ENCODE results near the gene PTPRT. TPM values are rescaled to one million over a fixed set of nuclear protein-coding genes. Genes with fewer than 3 reads are reported as not detected.
"Not testable (repeated sequence)": the region's sequence is repeated elsewhere in the genome, so short reads cannot be mapped to it uniquely, and the experiment has no call there.

The PTPRT gene
- polyA plus RNA-seq, 4 donors = 0.43 to 1.1 (median 0.60) TPM

DNA sequence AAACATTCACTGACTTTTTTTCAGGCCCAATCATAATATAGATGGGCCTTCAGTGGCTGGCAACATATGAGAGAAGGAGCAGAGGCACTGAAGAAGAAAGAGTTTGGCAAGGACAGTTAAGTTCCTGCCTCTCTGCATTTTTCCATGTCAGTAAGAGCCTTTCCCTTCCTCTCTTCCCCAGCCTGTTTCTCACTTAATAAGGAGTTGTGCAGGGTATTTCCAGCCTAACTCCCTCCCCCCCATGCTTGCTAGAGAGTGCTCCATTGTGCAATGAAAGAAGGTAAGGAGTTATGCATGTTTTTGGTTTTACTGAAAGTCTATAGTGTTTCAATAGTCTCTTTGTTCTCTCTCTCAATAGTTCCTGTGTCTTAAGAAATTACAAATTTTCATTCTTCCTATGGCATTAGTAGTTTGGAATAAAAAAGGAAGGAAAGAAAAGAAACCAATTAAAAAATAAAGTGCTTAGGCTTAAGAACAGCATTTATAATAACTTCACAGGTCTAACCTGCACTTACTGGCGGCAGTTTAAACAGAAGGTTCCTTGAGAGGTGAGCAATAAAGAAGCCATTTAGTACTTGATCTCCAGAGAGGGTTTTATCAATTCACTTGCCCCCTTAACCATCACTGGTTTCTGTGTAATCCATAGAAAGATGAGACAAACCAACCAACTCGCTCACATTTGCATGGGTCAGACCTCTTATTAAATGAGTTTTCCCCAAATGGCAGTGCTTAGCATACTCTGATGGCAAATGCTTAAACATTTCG, 251.1 kb downstream of the PTPRT start:
- no peak for DNase-seq (ENCODE audit: low read depth in 4 of 4, low spot score in 2 of 4)

DNA sequence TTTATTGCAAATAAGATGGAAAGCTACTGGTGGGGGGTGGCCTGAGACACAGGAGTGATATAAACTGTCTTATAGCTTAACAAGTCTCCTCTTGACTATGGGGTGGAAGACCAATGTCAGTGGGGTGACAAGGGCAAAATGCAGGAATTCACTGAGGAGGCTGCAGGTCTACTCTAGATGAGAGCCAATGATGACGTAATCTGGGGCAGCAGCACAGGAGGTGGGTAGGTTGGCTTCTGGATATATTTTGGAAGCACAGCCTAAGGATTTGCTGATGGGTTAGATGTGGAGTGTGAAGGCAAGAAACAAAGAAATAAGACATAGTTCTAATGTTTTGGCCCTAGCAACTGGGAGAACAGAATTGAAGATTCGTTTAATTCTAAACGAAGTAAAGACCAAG, 253.2 kb downstream of the PTPRT start:
- DNase-seq (ENCODE audit: low read depth in 4 of 4, low spot score in 2 of 4) = no peak

DNA sequence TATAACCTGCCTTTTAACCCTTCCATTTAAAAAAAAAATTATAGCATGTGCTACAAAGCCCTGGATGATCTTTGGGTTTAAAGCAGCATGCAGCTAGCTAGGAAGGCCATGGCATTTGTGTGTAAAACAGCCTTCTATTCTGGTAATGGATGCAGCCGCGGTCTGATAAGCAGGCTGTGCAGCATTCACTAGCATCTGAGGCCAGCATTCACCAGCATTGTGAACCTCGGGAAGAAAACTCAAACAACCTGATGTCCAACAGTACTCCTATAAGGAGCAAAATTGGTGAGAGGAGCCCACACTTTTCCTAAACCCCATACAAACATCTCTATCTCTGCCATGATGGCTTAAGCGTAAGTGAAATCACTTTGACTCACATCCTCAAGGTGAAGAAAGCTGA, 265.5 kb downstream of the PTPRT start:
- DNase-seq (ENCODE audit: low read depth in 4 of 4, low spot score in 2 of 4) = no peak

DNA sequence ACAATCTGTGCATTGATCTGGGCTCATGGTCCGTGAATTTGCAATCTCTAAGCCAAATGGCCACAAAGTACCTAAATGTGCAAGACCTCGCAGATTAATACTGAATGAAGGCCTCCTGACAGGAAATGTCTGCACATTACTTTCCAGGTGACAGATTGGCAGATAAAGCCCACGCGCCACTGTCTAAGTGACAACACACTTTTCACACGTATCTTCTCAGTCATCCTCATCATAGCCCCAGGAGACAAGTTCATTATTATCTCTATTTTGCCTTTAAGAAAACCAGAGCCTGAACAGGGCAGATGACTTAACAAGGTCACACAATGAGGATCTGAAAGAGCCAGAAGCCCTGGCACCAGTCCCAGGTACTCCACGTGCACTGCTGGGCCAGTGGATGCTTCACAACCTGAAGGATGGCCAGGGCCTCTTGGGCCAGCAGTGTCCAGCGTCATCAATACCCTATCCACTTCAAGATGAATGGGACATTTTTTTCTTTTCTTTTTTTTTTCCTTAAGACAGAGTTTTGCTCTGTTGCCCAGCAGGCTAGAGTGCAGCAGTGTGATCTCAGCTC, 266.3 kb downstream of the PTPRT start:
- no peak for DNase-seq (ENCODE audit: low read depth in 4 of 4, low spot score in 2 of 4)

DNA sequence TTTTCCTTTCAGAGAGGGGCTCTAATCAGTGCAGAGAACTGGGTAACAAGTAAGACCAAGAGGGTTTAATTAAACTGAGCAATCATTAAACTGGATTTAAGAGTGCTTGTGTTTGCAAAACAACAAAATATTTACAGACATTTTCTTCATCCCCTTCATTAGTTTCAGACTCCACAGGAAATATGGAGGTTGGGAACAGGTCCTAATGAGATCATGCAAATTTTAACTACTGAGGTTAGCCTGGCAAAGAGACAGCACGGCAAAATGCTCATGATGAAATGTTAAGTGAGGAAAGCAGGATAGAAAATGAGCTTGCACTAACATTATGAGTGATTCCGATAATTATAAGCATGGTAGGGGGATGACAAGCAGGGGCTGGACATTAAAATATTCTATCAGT, 268.9 kb downstream of the PTPRT start:
- no peak for DNase-seq (ENCODE audit: low read depth in 4 of 4, low spot score in 2 of 4)

DNA sequence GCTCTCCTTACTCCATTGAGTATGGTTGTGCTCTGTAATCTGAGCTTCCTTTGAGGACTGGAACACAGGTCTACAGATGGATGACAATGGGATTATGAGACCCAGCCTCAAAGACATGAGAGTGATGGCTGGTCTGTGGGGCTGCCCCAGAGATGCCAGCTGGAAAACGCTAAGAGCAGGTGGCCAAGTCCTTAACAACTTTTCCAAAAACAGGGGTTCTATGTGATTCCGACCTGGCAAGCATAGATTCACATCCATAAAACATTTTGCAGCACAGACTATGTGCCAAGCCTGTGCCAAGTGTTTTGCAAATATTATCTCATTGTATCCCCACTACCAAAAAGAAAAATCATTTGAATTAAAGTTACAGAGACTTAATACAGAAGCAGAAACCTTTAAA, 270.4 kb downstream of the PTPRT start:
- no peak for DNase-seq (ENCODE audit: low read depth in 4 of 4, low spot score in 2 of 4)

DNA sequence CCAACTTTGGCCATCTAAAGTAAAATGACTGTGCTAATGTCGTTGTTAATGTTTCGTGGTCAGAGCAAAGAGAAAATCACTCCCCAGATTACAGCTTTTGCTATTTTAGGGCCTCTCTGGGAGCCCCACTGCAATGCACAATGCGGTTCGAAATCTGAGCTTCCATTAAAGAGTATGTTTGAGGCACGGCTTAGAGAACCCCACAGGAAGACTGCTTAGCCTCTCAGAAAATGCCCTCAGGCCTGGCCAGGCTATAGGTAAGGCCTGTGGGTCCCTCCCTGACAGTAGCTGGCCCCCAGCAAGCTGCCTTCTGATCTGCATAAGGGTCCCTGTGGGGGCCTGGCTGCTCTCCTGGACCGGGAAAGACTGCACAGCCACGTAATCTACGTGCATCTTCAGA, 274.6 kb downstream of the PTPRT start:
- no peak for DNase-seq (ENCODE audit: low read depth in 4 of 4, low spot score in 2 of 4)

DNA sequence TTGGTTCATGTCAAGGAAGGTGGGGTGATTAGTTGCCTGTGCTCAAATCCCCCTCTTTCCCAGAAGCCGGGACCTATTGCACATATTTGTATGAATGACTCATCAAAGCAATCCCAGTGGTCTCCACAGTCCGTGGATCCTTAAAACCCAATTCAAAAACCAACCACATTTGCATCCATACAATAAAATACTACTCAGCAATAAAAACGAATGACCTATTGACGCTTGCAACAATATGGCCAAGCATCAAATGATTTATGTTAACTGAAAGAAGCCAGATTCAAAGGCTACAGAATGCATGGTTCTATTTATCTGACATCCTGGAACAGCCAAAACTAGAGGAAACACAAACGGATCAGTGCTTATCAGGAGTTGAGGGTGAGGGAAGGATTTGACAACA, 275.4 kb downstream of the PTPRT start:
- no peak for DNase-seq (ENCODE audit: low read depth in 4 of 4, low spot score in 2 of 4)

DNA sequence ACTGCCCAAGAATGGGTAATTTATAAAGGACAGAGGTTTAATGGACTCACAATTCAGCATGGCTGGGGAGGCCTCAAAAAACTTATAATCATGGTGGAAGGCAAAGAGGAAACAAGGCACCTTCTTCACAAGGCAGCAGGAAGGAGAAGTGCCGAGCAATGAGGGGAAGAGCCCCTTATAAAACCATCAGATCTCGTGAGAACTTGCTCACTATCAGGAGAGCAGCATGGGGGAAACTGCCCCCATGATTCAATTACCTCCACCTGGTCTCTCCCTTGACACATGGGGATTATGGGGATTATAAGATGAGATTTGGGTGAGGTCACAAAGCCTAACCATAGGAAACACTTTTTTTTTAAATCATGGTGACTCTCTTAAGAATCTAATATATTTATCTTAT, 278.9 kb downstream of the PTPRT start:
- DNase-seq (ENCODE audit: low read depth in 4 of 4, low spot score in 2 of 4) = not testable (repeated sequence)

DNA sequence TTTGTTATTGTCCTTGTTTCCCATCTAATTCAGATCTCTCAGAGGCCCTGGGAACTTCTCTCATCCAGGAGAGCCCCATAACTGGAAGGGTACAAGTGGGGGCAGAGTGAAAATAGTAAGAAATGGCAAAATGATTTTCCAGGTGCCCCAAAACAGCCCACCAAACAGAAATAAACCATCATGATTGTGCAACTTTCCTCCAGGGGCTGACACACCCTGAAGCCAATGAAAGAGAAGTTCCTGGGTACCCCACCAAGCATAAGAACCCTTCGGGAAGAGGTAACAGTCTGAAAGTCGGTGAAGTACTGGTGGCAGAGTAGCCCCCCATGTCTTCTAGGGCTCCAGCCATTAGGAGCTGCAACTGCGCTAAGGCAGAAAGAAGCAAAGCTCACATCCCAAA, 282.0 kb downstream of the PTPRT start:
- no peak for DNase-seq (ENCODE audit: low read depth in 4 of 4, low spot score in 2 of 4)

DNA sequence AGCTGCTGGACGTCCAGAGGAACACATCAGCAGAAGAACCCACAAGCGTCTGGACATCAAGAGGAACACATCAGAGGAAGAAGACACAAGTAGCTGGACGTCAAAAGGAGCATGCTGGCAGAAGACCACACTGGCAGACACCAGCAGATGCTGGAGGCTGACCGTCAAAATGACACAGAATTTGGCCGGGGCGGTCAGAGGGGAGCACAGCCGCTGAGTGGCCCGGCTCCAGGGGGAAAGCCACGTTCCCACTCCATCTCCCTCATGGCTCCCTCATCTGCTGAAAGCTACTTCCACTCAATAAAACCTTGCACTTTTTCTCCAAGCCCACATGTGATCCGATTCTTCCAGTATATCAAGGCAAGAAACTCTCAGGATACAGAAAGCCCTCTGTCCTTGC, 283.6 kb downstream of the PTPRT start:
- no peak for DNase-seq (ENCODE audit: low read depth in 4 of 4, low spot score in 2 of 4)

DNA sequence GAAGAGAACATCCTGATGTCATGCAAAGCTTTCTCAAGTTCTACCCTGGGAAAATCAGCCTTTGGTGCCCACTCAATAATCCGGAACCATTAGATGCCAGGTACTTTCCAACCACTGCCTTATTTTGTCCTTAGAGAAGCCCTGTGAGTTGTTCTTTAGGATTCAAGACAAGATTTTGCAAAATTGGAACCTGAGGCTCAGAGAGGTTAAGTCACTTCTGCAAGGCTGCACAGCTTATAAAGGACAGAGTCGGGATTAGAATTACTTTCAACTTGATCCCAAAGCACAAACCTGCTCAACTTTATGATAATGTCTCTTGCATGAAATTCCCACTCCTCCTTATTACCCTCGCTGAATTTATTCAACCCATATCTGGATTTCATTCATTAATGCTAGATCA, 287.2 kb downstream of the PTPRT start:
- no peak for DNase-seq (ENCODE audit: low read depth in 4 of 4, low spot score in 2 of 4)

DNA sequence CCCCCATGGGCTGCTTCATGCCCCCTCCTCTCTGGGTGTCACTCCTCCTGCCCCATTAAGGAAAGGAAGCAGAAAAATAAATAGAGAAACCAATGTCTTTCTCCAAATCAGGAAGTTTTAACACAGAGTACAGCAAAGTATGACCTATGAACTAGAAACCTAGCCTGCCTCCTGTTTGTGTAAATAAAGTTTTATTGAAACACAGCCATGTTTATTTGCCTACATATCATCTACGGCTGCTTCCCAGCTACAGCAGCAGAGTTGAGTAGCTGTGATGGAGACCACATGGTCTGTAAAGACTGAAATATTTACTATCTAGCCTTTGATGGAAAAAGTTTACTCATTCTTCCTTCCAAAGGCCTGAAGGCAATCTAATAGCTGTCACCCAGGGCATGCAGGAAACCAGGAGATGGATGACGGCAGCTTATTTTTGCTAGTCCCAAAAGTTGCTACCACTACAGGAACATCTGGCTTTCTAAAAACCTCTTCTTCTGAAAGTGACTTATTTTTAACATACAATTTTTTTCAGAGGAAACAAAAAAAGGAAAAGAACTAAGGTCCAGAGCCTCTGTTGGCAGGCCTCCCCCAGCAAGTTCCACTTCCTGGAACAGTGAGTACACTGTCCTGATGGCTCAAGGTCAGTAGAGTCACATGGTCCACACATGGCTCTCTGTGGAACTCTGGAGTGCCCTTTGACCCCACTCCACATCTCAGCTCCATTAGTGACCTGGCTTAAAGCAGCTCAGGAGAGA, 287.8 kb downstream of the PTPRT start:
- no peak for DNase-seq (ENCODE audit: low read depth in 4 of 4, low spot score in 2 of 4)

DNA sequence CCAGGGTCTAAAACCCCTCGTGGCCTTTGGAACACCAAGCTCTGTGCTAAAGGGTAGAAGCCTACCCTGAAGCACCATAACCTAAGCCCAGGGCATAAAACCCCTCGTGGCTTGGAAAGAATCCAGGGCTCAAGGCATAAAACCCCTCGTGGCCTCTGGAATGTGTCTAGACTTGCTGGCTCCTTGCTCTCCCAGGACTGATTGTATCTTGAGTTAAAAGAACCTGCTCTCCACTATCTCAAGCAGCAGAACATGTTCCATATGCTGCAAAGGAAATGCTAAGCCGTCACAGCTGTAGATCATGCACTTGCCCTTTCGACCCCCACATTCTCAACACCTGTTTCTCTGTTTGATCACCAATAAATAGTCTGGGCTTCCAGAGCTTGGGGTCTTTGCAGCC, 288.9 kb downstream of the PTPRT start:
- not testable (repeated sequence) for DNase-seq (ENCODE audit: low read depth in 4 of 4, low spot score in 2 of 4)

DNA sequence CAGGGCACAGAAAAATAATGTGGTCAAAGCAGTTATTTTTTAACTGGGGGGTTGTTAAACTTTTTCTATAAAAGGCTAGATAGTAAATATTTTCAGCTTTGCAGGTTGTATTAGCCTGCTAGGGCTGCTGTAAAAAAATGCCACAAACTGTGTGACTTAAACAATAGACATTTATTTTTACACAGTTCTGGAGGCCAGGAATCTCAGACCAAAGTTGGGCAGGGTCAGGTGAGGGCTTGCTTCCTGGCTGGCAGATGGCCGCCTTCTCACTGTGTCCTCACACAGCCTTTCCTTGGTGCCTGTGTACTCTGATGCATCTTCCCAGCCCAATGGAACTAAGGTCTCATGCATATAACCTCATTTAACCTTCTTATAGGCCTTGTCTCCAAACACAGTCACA, 294.7 kb downstream of the PTPRT start:
- no peak for DNase-seq (ENCODE audit: low read depth in 4 of 4, low spot score in 2 of 4)

DNA sequence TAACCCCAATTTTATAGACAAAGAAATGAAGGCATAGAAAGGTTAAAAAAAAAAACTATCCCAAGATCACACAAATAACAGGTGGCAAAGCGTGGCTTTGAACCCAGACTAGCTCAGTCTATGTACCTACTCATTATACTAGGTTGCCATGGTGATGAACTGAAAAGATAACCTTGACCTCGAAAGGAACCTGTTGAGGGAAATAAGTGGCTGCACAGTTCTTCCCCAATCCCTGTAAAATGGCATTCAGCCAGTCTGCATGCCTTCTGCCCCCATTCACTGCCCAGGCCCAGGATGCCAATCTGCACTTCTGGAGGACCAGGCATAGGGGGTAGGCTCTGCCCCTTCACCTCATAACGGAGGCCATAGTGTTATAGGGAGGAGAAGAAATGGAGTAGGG, 295.2 kb downstream of the PTPRT start:
- DNase-seq (ENCODE audit: low read depth in 4 of 4, low spot score in 2 of 4) = no peak

DNA sequence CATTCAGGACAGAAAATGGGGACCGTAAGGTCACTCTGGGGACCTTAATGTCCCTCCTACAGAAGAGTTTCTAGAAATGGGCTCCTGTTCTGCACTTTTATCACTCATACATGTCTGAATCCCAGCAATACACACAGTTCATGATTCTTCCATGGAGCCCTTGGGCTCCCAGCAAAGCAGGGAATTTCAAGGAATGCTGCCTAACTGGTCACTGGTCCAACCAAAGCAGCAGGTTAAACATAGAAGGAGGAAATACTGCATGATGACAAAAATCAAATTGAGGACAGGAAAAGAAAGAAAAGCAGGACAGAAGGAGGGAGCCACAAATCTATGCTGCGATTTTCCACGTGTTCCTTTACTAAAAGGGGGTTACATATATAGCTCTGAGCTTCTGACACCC, 300.2 kb downstream of the PTPRT start:
- no peak for DNase-seq (ENCODE audit: low read depth in 4 of 4, low spot score in 2 of 4)

DNA sequence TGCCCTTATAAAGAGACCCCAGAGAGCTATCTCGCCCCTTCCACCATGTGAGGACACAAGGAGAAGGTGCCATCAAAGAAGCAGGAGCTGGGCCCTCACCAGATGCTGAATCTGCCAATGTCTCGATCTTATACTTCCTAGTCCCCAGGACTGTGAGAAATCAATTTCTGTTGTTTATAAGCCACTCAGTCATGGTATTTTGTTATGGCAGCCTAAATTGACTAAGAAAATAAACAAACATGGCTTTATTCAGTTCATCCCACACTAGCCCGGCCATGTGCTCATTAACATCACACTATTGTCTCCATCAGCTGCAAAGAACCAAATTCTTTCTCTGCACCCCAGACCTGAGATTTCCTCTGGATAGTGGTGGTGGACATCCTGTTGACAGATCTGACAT, 302.4 kb downstream of the PTPRT start:
- DNase-seq (ENCODE audit: low read depth in 4 of 4, low spot score in 2 of 4) = no peak

DNA sequence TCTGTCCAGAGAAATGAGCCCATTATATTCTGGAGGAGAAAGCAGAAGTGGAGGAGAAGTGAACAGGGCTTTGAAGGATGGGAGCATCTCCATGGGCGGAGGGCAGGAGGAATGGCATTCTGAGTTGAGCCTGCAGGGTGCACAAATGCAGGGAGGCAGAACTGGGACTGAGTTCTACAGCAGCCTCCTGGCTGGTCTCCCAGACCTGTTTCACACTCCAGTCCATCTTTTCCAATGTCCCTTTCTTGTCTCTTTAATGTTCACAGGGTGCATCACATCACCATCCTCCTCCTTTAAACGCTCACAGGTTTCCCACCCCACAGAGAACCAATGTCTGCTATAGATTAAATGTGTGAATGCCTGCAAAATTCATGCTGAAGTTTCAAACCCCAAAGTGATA, 302.9 kb downstream of the PTPRT start:
- DNase-seq (ENCODE audit: low read depth in 4 of 4, low spot score in 2 of 4) = no peak

DNA sequence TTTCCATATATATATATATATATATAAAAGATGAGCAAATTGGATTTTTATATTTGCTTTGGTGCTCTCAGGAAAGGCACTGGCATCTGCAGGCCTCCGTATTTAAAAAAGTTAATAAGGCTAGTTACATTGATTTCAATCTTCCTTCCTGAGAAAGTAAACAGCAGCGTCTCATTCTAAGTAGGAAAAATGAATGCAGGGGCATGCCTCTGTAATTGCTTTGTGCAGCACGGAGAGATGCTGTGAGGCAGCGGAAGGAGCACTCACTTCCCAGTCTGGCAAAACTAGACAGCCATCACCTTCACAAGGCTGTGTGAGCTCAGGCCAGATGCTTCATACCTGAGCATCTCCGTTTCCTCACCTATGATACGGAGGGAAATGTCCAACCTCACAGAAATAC, 303.7 kb downstream of the PTPRT start:
- no peak for DNase-seq (ENCODE audit: low read depth in 4 of 4, low spot score in 2 of 4)

DNA sequence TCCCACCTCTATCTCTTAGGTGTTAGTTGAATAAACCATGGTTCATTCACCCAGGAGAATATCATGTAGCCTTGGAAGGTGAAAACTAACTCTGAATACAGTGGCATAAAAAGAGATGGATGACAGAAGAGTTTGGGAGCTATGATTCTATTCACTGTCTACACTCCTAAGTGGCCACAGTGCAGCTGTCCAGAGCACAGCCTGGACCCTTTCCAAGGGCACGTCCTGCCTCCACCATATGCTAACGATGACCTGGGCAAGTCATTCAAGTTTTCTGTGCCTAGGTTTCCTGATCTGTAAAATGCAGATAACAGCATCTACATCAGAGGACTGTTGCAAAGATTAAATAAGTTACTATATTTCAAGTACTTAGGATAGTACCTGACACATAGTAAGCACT, 314.1 kb downstream of the PTPRT start:
- DNase-seq (ENCODE audit: low read depth in 4 of 4, low spot score in 2 of 4) = no peak

DNA sequence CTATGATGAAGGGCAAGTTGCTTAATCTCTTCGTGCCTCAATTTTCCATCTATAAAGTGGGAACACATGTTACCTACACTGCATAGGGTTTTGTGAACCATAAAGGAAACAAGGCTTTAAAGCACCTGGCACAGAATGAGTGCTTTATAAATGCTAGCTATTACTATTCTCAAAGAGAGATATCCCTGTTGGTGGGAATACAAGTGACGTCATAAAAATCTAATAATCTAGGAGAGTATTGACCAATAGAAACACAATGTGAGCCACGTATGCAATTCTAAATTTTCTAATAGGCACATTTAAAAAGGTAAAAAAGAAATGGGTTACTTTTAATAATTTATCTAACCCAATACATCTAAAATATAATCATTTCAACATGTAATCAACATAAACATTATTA, 316.4 kb downstream of the PTPRT start:
- DNase-seq (ENCODE audit: low read depth in 4 of 4, low spot score in 2 of 4) = no peak
